K562 (cell line): ENCODE results near the gene PLCB3. TPM values are rescaled to one million over a fixed set of nuclear protein-coding genes. Genes with fewer than 3 reads are reported as not detected.
A peak's percentile ranks its signal among the peaks of the same experiment; 100 is the strongest.

Source experiments
- CBFB ChIP-seq: sonication (generic); formaldehyde crosslinking; IDR thresholded peaks from 2 replicates; pipeline ENCODE4 v1.4.0; 2020; ENCODE audit warnings: mild to moderate bottlenecking, missing genetic modification reagents
- ELF2 ChIP-seq: fragments of 250-450 bp; sonication (Bioruptor Pico); IDR thresholded peaks from 2 replicates; pipeline ENCODE4 v1.5.0; 2021; ENCODE audit warnings: mild to moderate bottlenecking
- FOXK1 ChIP-seq: sonication (generic); formaldehyde crosslinking; IDR thresholded peaks from 2 replicates; pipeline ENCODE4 v1.8.0; 2022; ENCODE audit warnings: missing genetic modification reagents, mild to moderate bottlenecking, borderline replicate concordance
- NFE2L1 ChIP-seq: fragments of 450-650 bp; IDR thresholded peaks from 2 replicates; pipeline ENCODE4 v1.6.1; 2016; ENCODE audit warnings: missing genetic modification characterization, low read depth, mild to moderate bottlenecking, missing compliant biosample characterization, moderate library complexity, borderline replicate concordance
- PCBP2 ChIP-seq: fragments of 200-400 bp; formaldehyde crosslinking; IDR thresholded peaks from 2 replicates; pipeline ENCODE4 v1.6.1; 2018; ENCODE audit warnings: low read length, low read depth, mild to moderate bottlenecking, moderate library complexity; ENCODE audit not compliant: poor library complexity, severe bottlenecking
- RBM17 ChIP-seq: fragments of 200-400 bp; formaldehyde crosslinking; IDR thresholded peaks from 2 replicates; pipeline ENCODE4 v1.6.1; 2017; ENCODE audit warnings: low read depth, mild to moderate bottlenecking, low read length, borderline replicate concordance
- STAT5B ChIP-seq: fragments of 250-450 bp; sonication (Bioruptor Pico); IDR thresholded peaks from 2 replicates; pipeline ENCODE4 v1.8.0; 2021; ENCODE audit warnings: mild to moderate bottlenecking, inconsistent platforms
- TCF7L2 ChIP-seq: fragments of 150-350 bp; IDR thresholded peaks from 2 replicates; pipeline ENCODE4 v1.6.1; 2016; ENCODE audit warnings: low read depth, mild to moderate bottlenecking, low read length, moderate library complexity
- ZC3H8 ChIP-seq: fragments of 450-650 bp; IDR thresholded peaks from 2 replicates; pipeline ENCODE4 v1.6.1; 2017
- ZKSCAN8 ChIP-seq: fragments of 200-800 bp; sonication (Bioruptor generic); IDR thresholded peaks from 2 replicates; pipeline ENCODE4 v1.6.1; 2016; ENCODE audit warnings: missing genetic modification characterization, missing compliant biosample characterization
- ZNF57 ChIP-seq: fragments of 450-650 bp; formaldehyde crosslinking; IDR thresholded peaks from 2 replicates; pipeline ENCODE4 v1.4.0; 2020; ENCODE audit warnings: mild to moderate bottlenecking, moderate library complexity
- polyA plus RNA-seq, 8 experiments: library from polyadenylated mRNA; depleted of rRNA in 4 of 8; stranded (reverse) in 5 of 8; unstranded in 3 of 8; fragments of >200 nt; fragmentation: Nextera tagmentation in 2 of 8; fragmentation: Illumina TruSeq in 1 of 8; extraction: Ambion mirVana in 2 of 8; extraction: Trizol in 1 of 8; gene quantifications; 2 replicates each; pipeline versions ENCODE4 v1.2.1 to v1.2.3, GENCODE V29; 2011 to 2014; ENCODE audit warnings: inconsistent platforms in 1 of 8, missing spikeins in 1 of 8
- total RNA-seq, 7 experiments: library from RNA; depleted of rRNA in 6 of 7; stranded (reverse); fragments of >200 nt in 6 of 7; fragmentation: Illumina TruSeq in 2 of 7; extraction: Trizol in 2 of 7; gene quantifications; 2 replicates each; pipeline versions ENCODE4 v1.2.1 to v1.2.3, GENCODE V29; 2011 to 2021; ENCODE audit warnings: low replicate concordance in 1 of 7
- TF ChIP-seq, protein P1 (sequence below), 2 experiments: fragments of 450-650 bp; IDR thresholded peaks; 2 replicates each; pipeline ENCODE4 v1.6.1; 2018; ENCODE audit warnings: mild to moderate bottlenecking in 2 of 2, low read depth in 1 of 2; ENCODE audit not compliant: partially characterized antibody in 2 of 2
- TF ChIP-seq, protein P2 (sequence below): fragments of 450-650 bp; IDR thresholded peaks from 2 replicates; pipeline ENCODE4 v1.6.1; 2016; ENCODE audit warnings: low read depth
- TF ChIP-seq, protein P3 (sequence below): fragments of 450-650 bp; formaldehyde crosslinking; IDR thresholded peaks from 2 replicates; pipeline ENCODE4 v1.4.0; 2022; ENCODE audit warnings: mild to moderate bottlenecking, moderate library complexity

Gene PLCB3
- total and polyA plus RNA-seq, 9 of the 15 experiments (the other 6 are each of a cell fraction or from before 2014, with no cell fraction given), result 0.31 to 44.8 (median 14.6) TPM

DNA sequence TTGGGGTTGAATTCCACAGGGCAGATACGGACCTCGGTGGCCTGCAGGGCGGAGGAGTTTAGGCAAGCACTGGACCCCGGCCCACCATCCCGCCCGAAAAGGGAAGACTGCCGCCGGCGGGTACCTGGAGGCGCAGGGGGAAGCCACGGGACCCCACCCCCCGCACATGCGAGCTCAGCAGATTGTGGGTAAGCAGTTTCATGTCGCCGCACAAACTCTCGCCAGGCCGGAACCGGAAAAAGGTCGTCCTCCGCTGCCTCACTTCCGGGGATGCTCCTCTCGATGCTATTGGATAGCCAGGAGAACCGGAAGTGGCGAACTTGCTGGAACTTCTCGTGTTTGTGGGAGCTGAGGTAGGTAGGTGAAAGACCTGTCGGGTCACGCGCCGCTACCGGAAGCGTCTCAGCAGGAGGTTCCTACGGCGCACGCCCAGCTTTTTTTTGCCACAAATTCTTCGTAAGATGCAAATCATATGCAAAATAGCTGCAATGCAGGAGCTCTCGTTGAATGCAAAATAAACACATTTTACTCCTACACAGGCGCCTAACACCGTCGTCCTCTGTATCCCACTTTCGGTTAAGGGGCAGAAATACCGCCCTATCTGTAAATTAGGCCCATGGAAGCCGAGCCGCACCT, 66.1 kb downstream of the PLCB3 start, which contains the start of gene TRMT112 (continued):
- TF ChIP-seq, protein P1, sequence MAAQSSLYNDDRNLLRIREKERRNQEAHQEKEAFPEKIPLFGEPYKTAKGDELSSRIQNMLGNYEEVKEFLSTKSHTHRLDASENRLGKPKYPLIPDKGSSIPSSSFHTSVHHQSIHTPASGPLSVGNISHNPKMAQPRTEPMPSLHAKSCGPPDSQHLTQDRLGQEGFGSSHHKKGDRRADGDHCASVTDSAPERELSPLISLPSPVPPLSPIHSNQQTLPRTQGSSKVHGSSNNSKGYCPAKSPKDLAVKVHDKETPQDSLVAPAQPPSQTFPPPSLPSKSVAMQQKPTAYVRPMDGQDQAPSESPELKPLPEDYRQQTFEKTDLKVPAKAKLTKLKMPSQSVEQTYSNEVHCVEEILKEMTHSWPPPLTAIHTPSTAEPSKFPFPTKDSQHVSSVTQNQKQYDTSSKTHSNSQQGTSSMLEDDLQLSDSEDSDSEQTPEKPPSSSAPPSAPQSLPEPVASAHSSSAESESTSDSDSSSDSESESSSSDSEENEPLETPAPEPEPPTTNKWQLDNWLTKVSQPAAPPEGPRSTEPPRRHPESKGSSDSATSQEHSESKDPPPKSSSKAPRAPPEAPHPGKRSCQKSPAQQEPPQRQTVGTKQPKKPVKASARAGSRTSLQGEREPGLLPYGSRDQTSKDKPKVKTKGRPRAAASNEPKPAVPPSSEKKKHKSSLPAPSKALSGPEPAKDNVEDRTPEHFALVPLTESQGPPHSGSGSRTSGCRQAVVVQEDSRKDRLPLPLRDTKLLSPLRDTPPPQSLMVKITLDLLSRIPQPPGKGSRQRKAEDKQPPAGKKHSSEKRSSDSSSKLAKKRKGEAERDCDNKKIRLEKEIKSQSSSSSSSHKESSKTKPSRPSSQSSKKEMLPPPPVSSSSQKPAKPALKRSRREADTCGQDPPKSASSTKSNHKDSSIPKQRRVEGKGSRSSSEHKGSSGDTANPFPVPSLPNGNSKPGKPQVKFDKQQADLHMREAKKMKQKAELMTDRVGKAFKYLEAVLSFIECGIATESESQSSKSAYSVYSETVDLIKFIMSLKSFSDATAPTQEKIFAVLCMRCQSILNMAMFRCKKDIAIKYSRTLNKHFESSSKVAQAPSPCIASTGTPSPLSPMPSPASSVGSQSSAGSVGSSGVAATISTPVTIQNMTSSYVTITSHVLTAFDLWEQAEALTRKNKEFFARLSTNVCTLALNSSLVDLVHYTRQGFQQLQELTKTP (IDR thresholded peaks at IDR 0.05; ENCODE audit: low read depth in 1 of 2, partially characterized antibody in 2 of 2), result no peak
- TF ChIP-seq FOXK1 (CRISPR knock-in tag) (no peak), ZKSCAN8 (no peak), RBM17 (no peak), ZC3H8 (no peak), CBFB (CRISPR knock-in tag) (no peak; the same call in 1 of the 2 replicates), ELF2 (peak; percentile 8), ZNF57 (CRISPR knock-in tag) (no peak), TCF7L2 (no peak), NFE2L1 (tag) (no peak), STAT5B (CRISPR knock-in tag) (no peak), PCBP2 (no peak)
- TF ChIP-seq, protein P2, sequence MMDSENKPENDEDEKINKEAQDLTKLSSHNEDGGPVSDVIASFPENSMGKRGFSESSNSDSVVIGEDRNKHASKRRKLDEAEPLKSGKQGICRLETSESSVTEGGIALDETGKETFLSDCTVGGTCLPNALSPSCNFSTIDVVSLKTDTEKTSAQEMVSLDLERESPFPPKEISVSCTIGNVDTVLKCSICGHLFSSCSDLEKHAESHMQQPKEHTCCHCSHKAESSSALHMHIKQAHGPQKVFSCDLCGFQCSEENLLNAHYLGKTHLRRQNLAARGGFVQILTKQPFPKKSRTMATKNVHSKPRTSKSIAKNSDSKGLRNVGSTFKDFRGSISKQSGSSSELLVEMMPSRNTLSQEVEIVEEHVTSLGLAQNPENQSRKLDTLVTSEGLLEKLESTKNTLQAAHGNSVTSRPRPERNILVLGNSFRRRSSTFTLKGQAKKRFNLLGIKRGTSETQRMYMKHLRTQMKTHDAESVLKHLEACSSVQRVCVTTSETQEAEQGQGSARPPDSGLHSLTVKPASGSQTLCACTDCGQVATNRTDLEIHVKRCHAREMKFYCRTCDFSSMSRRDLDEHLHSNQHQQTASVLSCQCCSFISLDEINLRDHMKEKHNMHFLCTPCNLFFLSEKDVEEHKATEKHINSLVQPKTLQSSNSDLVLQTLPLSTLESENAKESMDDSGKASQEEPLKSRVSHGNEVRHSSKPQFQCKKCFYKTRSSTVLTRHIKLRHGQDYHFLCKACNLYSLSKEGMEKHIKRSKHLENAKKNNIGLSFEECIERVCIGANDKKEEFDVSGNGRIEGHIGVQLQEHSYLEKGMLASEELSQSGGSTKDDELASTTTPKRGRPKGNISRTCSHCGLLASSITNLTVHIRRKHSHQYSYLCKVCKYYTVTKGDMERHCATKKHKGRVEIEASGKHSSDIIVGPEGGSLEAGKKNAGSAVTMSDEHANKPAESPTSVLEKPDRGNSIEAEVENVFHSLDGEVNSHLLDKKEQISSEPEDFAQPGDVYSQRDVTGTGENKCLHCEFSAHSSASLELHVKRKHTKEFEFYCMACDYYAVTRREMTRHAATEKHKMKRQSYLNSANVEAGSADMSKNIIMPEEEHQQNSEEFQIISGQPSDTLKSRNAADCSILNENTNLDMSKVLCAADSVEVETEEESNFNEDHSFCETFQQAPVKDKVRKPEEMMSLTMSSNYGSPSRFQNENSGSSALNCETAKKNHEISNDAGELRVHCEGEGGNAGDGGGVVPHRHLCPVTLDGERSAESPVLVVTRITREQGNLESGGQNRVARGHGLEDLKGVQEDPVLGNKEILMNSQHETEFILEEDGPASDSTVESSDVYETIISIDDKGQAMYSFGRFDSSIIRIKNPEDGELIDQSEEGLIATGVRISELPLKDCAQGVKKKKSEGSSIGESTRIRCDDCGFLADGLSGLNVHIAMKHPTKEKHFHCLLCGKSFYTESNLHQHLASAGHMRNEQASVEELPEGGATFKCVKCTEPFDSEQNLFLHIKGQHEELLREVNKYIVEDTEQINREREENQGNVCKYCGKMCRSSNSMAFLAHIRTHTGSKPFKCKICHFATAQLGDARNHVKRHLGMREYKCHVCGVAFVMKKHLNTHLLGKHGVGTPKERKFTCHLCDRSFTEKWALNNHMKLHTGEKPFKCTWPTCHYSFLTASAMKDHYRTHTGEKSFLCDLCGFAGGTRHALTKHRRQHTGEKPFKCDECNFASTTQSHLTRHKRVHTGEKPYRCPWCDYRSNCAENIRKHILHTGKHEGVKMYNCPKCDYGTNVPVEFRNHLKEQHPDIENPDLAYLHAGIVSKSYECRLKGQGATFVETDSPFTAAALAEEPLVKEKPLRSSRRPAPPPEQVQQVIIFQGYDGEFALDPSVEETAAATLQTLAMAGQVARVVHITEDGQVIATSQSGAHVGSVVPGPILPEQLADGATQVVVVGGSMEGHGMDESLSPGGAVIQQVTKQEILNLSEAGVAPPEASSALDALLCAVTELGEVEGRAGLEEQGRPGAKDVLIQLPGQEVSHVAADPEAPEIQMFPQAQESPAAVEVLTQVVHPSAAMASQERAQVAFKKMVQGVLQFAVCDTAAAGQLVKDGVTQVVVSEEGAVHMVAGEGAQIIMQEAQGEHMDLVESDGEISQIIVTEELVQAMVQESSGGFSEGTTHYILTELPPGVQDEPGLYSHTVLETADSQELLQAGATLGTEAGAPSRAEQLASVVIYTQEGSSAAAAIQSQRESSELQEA, result no peak
- TF ChIP-seq, protein P3, sequence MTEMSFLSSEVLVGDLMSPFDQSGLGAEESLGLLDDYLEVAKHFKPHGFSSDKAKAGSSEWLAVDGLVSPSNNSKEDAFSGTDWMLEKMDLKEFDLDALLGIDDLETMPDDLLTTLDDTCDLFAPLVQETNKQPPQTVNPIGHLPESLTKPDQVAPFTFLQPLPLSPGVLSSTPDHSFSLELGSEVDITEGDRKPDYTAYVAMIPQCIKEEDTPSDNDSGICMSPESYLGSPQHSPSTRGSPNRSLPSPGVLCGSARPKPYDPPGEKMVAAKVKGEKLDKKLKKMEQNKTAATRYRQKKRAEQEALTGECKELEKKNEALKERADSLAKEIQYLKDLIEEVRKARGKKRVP, result no peak
